Measurements from ENCODE around the gene C1orf56. TPM values are rescaled to one million over a fixed set of nuclear protein-coding genes. Genes with fewer than 3 reads are reported as not detected.

C1orf56 gene
- total RNA-seq, 1 donor from 2014 or later = 0.71 TPM

DNA sequence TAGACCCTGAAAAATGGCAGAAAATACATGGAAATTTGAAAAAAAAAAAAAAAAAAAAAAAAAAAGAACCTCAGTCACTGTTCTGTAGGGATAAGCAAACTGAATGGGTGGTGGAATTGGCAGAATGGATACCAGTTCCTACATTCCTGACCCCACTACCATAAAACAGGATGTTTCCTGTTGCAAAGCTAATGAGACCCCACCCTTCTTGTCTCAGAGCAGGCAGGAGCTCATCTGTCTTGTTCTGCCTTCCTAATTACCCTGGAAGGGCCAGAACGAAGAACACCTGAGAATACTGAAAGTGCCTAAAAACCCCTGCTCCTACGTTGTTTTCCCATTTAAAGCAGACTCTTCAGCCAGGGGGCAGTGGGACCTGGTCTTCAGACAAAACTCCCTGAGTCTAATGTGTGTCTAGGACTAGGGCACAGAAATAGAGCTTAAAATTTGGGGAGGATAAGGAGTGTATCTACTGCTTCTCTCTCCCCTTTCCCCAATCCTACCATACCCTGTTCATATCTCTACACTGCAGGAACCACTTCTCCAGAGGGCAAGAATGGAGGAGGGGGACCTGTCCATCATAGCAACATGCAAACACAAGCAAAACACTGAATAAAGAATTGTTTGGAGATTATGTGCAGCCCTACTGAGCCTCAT is 3.9 kb downstream of the C1orf56 start:
- peaks cover 5% of the 10 kb centered on the region for H3K36me3 ChIP-seq (ENCODE audit: control insufficient read depth, insufficient read depth, low read length)
- TF ChIP-seq, protein P1, sequence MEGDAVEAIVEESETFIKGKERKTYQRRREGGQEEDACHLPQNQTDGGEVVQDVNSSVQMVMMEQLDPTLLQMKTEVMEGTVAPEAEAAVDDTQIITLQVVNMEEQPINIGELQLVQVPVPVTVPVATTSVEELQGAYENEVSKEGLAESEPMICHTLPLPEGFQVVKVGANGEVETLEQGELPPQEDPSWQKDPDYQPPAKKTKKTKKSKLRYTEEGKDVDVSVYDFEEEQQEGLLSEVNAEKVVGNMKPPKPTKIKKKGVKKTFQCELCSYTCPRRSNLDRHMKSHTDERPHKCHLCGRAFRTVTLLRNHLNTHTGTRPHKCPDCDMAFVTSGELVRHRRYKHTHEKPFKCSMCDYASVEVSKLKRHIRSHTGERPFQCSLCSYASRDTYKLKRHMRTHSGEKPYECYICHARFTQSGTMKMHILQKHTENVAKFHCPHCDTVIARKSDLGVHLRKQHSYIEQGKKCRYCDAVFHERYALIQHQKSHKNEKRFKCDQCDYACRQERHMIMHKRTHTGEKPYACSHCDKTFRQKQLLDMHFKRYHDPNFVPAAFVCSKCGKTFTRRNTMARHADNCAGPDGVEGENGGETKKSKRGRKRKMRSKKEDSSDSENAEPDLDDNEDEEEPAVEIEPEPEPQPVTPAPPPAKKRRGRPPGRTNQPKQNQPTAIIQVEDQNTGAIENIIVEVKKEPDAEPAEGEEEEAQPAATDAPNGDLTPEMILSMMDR (IDR thresholded peaks at IDR 0.05; ENCODE audit: insufficient read depth, low read length, poor library complexity, severe bottlenecking) = no peak
- no peak overlapping the region for H3K4me3 ChIP-seq (ENCODE audit: low read depth, low read length)
- H3K27me3 ChIP-seq (ENCODE audit: control insufficient read depth, insufficient read depth, low read length) = no peaks in the 10 kb centered on the region
- no peak for DNase-seq (ENCODE audit: low read depth)

DNA sequence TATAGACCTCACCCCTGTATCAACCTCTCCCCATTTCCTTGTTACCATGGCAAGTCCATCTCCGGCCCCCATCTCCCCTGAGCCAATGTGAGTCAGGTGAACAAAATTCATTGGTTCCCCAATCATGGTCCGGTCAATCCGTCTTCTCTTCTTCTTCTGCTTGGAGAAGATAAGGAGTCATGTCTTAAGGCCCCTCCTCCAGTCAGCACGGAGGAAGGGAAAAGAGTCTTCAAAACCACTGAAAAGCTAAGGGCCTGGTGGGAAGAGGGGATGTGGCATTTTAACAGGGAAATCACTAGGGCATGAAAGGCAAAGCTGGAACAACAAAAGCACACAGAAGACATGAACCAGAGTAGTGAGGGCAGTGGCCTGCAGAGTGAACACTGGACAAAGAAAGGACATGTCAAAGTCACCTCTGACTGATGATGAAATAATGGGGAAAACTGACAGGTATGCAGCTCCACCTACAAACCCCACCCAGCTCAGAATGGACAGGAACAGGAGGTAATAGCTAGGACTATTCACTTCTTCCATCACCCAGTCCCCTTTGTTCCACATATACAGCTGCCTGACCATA is 7.5 kb downstream of the C1orf56 start:
- H3K36me3 ChIP-seq (ENCODE audit: control insufficient read depth, insufficient read depth, low read length) = peaks cover 5% of the 10 kb centered on the region
- no peak overlapping the region for H3K4me3 ChIP-seq (ENCODE audit: low read depth, low read length)
- no peaks in the 10 kb centered on the region for H3K27me3 ChIP-seq (ENCODE audit: control insufficient read depth, insufficient read depth, low read length)
- no peak for DNase-seq (ENCODE audit: low read depth)
- TF ChIP-seq, protein P1 (IDR thresholded peaks at IDR 0.05; ENCODE audit: insufficient read depth, low read length, poor library complexity, severe bottlenecking) = no peak

DNA sequence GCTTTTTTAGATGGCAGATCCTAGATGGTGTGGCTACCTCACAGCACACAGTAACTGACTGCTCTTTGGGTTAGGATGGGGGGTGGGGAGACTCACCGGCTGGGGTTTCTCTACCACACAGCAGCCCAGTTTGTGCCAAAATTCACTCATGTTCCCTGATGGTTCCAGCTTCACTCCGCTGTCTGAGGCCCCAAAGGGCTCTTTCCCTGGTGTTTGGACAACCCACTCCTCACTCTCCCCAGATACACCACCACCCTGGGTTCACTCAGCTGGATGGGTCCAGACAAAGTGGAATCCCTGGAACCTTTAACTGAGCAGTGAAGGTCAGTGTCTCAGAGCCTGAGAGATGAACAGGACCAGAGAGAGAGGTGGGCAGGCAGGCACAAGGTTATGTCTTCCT is 8.0 kb downstream of the C1orf56 start:
- peaks cover 5% of the 10 kb centered on the region for H3K36me3 ChIP-seq (ENCODE audit: control insufficient read depth, insufficient read depth, low read length)
- H3K27me3 ChIP-seq (ENCODE audit: control insufficient read depth, insufficient read depth, low read length) = no peaks in the 10 kb centered on the region
- DNase-seq (ENCODE audit: low read depth) = no peak
- TF ChIP-seq, protein P1 (IDR thresholded peaks at IDR 0.05; ENCODE audit: insufficient read depth, low read length, poor library complexity, severe bottlenecking) = no peak
- no peak overlapping the region for H3K4me3 ChIP-seq (ENCODE audit: low read depth, low read length)

DNA sequence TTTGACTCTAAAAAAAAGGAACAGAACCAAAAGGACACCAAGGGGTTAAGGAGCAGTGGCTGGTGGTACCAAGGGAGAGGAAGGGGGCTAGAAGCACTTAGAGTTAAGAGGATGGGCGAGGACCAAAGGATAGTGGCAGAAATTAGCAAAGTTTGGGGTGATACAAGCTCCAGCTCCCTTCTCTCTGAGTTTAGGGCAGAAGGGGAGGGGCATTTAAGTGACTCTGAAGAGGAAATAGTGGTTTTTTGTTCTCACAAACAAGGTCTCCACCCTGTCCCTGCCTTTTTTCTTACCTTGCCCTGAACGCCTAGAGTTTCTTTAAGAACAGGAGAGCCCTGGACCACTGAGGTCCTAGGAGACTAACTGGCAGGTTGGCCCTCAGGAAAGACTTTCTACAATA is 8.6 kb downstream of the C1orf56 start:
- TF ChIP-seq, protein P1 (IDR thresholded peaks at IDR 0.05; ENCODE audit: insufficient read depth, low read length, poor library complexity, severe bottlenecking) = no peak
- DNase-seq (ENCODE audit: low read depth) = no peak
- Histone ChIP-seq H3K36me3 (ENCODE audit: control insufficient read depth, insufficient read depth, low read length) (peaks cover 5% of the 10 kb centered on the region), H3K27me3 (ENCODE audit: control insufficient read depth, insufficient read depth, low read length) (no peaks in the 10 kb centered on the region), H3K4me3 (ENCODE audit: low read depth, low read length) (no peak overlapping the region)

DNA sequence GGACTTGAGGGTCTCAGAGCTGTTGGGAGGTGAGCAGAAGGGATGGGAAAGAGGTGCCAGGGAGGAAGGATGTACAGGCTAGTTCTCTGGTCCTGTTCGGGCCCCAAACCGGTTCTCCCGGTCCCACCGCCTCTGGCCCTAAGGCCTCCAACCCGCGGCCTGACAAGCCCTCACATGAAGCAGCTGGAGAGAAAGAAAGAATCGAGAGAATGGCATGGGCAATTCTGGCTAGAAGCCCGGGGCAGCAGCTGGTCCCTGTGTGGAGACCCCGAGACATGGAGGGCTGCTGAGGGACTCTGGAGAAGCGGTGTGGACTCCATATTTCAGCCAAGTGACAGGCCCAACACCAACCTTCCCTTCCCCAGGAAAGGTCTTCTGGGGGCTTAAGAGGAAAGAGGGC is 11.1 kb downstream of the C1orf56 start:
- peak overlapping the region; percentile 73 for H3K4me3 ChIP-seq (ENCODE audit: low read depth, low read length)
- no peaks in the 10 kb centered on the region for H3K27me3 ChIP-seq (ENCODE audit: control insufficient read depth, insufficient read depth, low read length)
- H3K36me3 ChIP-seq (ENCODE audit: control insufficient read depth, insufficient read depth, low read length) = peaks cover 4% of the 10 kb centered on the region
- DNase-seq (ENCODE audit: low read depth) = no peak
- TF ChIP-seq, protein P1 (IDR thresholded peaks at IDR 0.05; ENCODE audit: insufficient read depth, low read length, poor library complexity, severe bottlenecking) = no peak
